GM12872 (cell line): ENCODE results near the gene ARHGEF16.

Source experiments
- CTCF ChIP-seq: IDR thresholded peaks from 3 replicates; pipeline ENCODE4 v1.5.1; 2011; ENCODE audit warnings: low read depth, mild to moderate bottlenecking, low read length, moderate library complexity; ENCODE audit not compliant: insufficient read depth

Gene ARHGEF16

GRCh38 chr1:3409366-3410141 lies 44.9 kb upstream of the ARHGEF16 start:
- TF ChIP-seq CTCF = no peak

GRCh38 chr1:3410142-3410925 lies 44.1 kb upstream of the ARHGEF16 start:
- no peak for TF ChIP-seq CTCF

- no peak for TF ChIP-seq CTCF
Observed at GRCh38 chr1:3411806-3412205, 42.7 kb upstream of the ARHGEF16 start.

GRCh38 chr1:3412376-3412775 lies 42.1 kb upstream of the ARHGEF16 start:
- no peak for TF ChIP-seq CTCF

- no peak for TF ChIP-seq CTCF
Observed at GRCh38 chr1:3413975-3414710, 40.3 kb upstream of the ARHGEF16 start.

GRCh38 chr1:3415260-3416090 lies 39.0 kb upstream of the ARHGEF16 start:
- TF ChIP-seq CTCF = no peak
